ENCODE measurements around the gene CHD6.
"Not testable (repeated sequence)": the region's sequence is repeated elsewhere in the genome, so short reads cannot be mapped to it uniquely, and the experiment has no call there.

The CHD6 gene

GRCh38 chr20:41547221-41547620, 71.0 kb downstream of the CHD6 start:
- DNase-seq (ENCODE audit: low read depth) = no peak
- no peak overlapping the region for H3K4me3 ChIP-seq (ENCODE audit: low read length)
- TF ChIP-seq CTCF (conservative IDR thresholded peaks at IDR 0.05; ENCODE audit: low read length) = no peak

GRCh38 chr20:41546535-41546934, 71.6 kb downstream of the CHD6 start:
- H3K4me3 ChIP-seq (ENCODE audit: low read length) = no peak overlapping the region
- TF ChIP-seq CTCF (conservative IDR thresholded peaks at IDR 0.05; ENCODE audit: low read length) = no peak
- DNase-seq (ENCODE audit: low read depth) = no peak

DNA sequence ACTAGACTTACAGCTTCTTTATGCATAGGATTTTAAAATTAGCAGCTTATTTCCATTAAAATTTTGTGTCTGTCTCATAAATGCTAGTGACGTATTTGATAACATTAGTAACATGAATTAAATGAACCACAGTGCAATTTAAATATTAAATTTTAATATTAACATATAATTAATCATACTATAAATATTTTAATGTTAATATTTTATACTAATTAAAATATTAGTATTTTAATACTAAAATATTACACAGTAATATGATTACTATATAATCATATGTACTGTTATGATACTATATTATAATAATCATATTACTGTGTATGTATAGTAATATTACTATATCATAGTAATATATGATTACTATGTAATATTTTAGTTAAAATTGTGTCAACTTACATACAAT, 73.7 kb downstream of the CHD6 start:
- TF ChIP-seq CTCF (conservative IDR thresholded peaks at IDR 0.05; ENCODE audit: low read length) = no peak
- DNase-seq (ENCODE audit: low read depth) = no peak
- H3K4me3 ChIP-seq (ENCODE audit: low read length) = no peak overlapping the region

DNA sequence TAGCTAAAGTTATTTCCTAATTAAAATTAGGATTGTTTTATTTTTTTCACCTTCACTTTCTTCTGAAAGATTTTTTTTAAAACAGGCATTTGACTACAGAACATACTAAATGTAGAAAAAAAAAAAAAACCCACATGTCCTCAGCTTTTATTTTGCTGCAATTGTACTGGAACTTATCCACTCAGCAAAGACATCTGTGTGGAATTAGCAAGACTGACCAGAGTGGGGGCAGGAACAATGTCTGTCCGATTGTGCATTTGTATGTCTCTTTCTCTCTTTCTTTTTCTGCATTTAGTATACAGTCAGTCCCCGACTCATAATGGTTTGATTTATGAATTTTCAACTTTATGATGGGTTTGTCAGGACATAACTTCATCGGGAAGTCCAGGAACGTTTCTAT, 77.3 kb downstream of the CHD6 start:
- DNase-seq (ENCODE audit: low read depth) = peak; percentile 71
- no peak for TF ChIP-seq CTCF (conservative IDR thresholded peaks at IDR 0.05; ENCODE audit: low read length)
- no peak overlapping the region for H3K4me3 ChIP-seq (ENCODE audit: low read length)

GRCh38 chr20:41540459-41540858, 77.7 kb downstream of the CHD6 start:
- no peak for TF ChIP-seq CTCF (conservative IDR thresholded peaks at IDR 0.05; ENCODE audit: low read length)
- no peak for DNase-seq (ENCODE audit: low read depth)

GRCh38 chr20:41538810-41539596, 79.2 kb downstream of the CHD6 start:
- no peak overlapping the region for H3K4me3 ChIP-seq (ENCODE audit: low read length)
- no peak for DNase-seq (ENCODE audit: low read depth)
- no peak for TF ChIP-seq CTCF (conservative IDR thresholded peaks at IDR 0.05; ENCODE audit: low read length)

More at GRCh38 chr20:41540459-41540858, 77.7 kb downstream of the CHD6 start:
- no peak overlapping the region for H3K4me3 ChIP-seq (ENCODE audit: low read length)

GRCh38 chr20:41537865-41538264, 80.3 kb downstream of the CHD6 start:
- H3K4me3 ChIP-seq (ENCODE audit: low read length) = no peak overlapping the region
- TF ChIP-seq CTCF (conservative IDR thresholded peaks at IDR 0.05; ENCODE audit: low read length) = no peak
- no peak for DNase-seq (ENCODE audit: low read depth)

DNA sequence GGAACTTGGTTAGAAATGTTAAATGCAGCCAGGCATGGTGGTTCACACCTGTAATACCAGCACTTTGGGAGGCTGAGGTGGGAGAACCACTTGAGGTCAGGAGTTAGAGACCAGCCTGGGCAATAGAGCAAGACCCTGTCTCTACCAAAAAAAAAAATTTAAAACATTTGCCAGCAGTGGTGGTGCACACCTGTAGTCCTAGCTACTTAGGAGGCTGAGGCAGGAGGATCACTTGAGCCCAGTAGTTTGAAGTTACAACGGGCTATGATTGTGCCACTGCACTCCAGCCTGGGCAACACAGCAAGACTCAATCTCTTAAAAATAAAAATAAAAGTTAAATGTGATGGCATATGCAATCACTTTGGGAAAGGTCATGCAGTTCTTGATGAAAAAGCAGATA, 82.6 kb downstream of the CHD6 start:
- DNase-seq (ENCODE audit: low read depth); H3K4me3 ChIP-seq (ENCODE audit: low read length): not testable (repeated sequence)

All from AG10803 (cell line).